Measurements from ENCODE around the gene TBC1D10B. TPM values are rescaled to one million over a fixed set of nuclear protein-coding genes. Genes with fewer than 3 reads are reported as not detected.
"Not testable (repeated sequence)": the region's sequence is repeated elsewhere in the genome, so short reads cannot be mapped to it uniquely, and the experiment has no call there.

The TBC1D10B gene
- total and polyA plus RNA-seq, 4 experiments from 2014 or later: 8.5 to 55.3 (median 31.6) TPM

GRCh38 chr16:30397056-30397455 lies 26.8 kb upstream of the TBC1D10B start:
- no peaks in the 10 kb centered on the region for H3K27me3 Mint-ChIP-seq
- no peaks in the 10 kb centered on the region for H3K9me3 Mint-ChIP-seq
- ChIA-PET CTCF (ENCODE audit: partially characterized antibody) (interaction anchor here (1.3 to 5.9 kb wide), 4 partner anchors 12 to 21 kb away, joined by 5 to 33 read pairs (median 12); partner anchors contain the start of gene SEPTIN1), POLR2A (ENCODE audit: partially characterized antibody) (interaction anchor here (0.7 to 23.0 kb wide), 3 partner anchors 10 to 154 kb away, joined by 3 to 540 read pairs (median 13); partner anchors contain the start of genes SEPTIN1 and ZNF771)
- H3K27ac Mint-ChIP-seq: peak overlapping the region in 6 of 7 donors; percentile 42 to 77 (median 62)
- Histone ChIP-seq H3K36me3 (ENCODE audit: insufficient read depth, low read length) (peaks cover 13% of the 10 kb centered on the region), H3K27me3 (ENCODE audit: insufficient read depth, low read length) (no peaks in the 10 kb centered on the region), H3K4me3 (ENCODE audit: low read length in 2 of 2) (no peak overlapping the region), H3K27ac (ENCODE audit: low read depth, low read length) (no peak overlapping the region), H3K9me3 (ENCODE audit: control insufficient read depth in 1 of 2, low read length in 2 of 2) (no peaks in the 10 kb centered on the region), H3K4me1 (ENCODE audit: insufficient read depth, low read length) (peaks cover 32% of the 10 kb centered on the region)
- intact Hi-C loops (cut with micrococcal nuclease): no loop called here
- no peak for DNase-seq
- H3K4me1 Mint-ChIP-seq: peaks cover 14 to 51% (median 33%) of the 10 kb centered on the region in 4 donors
- peaks cover 5 to 17% of the 10 kb centered on the region in 2 donors for H3K36me3 Mint-ChIP-seq
- H3K4me3 Mint-ChIP-seq: peak overlapping the region; percentile 14 to 92 (median 79)

DNA sequence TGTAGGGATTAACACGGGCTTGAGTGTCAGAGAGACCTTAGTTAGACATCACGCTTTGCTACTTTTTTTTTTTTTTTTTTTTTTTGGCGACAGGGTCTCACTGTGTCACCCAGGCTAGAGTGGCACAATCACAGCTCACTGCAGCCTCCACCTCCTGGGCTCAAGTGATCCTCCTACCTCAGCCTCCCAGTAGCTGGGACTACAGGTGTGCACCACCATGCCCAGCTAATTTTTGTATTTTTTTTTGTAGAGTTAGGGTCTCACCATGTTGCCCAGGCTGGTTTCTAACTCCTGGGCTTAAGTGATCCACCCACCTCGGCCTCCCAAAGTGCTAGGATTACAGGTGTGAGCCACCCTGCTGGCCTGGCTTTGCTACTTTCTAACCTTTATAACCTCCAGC lies 26.3 kb upstream of the TBC1D10B start:
- Mint-ChIP-seq H3K36me3 (peaks cover 5 to 17% of the 10 kb centered on the region in 2 donors), H3K27ac (peak overlapping the region in 4 of 7 donors; percentile 42 to 77 (median 66)), H3K4me1 (peaks cover 14 to 49% (median 31%) of the 10 kb centered on the region in 4 donors), H3K4me3 (peak overlapping the region; percentile 14 to 92 (median 83))
- CTCF ChIA-PET (ENCODE audit: partially characterized antibody): interaction anchor here (1.0 to 5.9 kb wide), 6 partner anchors 8 to 21 kb away, joined by 3 to 33 read pairs (median 8); partner anchors contain the start of genes SEPTIN1 and ZNF771
- H3K27ac ChIP-seq (ENCODE audit: low read depth, low read length); H3K27me3 Mint-ChIP-seq; H3K4me3 ChIP-seq (ENCODE audit: low read length in 2 of 2); intact Hi-C loops (cut with micrococcal nuclease); H3K9me3 ChIP-seq (ENCODE audit: control insufficient read depth in 1 of 2, low read length in 2 of 2); H3K27me3 ChIP-seq (ENCODE audit: insufficient read depth, low read length); H3K9me3 Mint-ChIP-seq; DNase-seq: not testable (repeated sequence)
- Histone ChIP-seq H3K36me3 (ENCODE audit: insufficient read depth, low read length) (peaks cover 13% of the 10 kb centered on the region), H3K4me1 (ENCODE audit: insufficient read depth, low read length) (peaks cover 32% of the 10 kb centered on the region)
- POLR2A ChIA-PET (ENCODE audit: partially characterized antibody): interaction anchor here (0.7 to 23.0 kb wide), 10 partner anchors 8 to 213 kb away, joined by 3 to 540 read pairs (median 11); partner anchors contain the start of genes CD2BP2, CORO1A, DCTPP1 and SEPTIN1

GRCh38 chr16:30395992-30396585 lies 25.8 kb upstream of the TBC1D10B start:
- intact Hi-C loops (cut with micrococcal nuclease): loop anchor here (1.0 to 2.0 kb wide), 3 partner anchors 14 to 41 kb away; partner anchors contain the start of genes CD2BP2 and SEPTIN1
- H3K9me3 Mint-ChIP-seq: no peaks in the 10 kb centered on the region
- no peak for DNase-seq
- H3K4me1 Mint-ChIP-seq: peaks cover 14 to 45% (median 28%) of the 10 kb centered on the region in 4 donors
- H3K4me3 Mint-ChIP-seq: peak overlapping the region; percentile 78 to 96 (median 89)
- Histone ChIP-seq H3K27me3 (ENCODE audit: insufficient read depth, low read length) (no peaks in the 10 kb centered on the region), H3K27ac (ENCODE audit: low read depth, low read length) (peak overlapping the region; percentile 56), H3K4me1 (ENCODE audit: insufficient read depth, low read length) (peaks cover 32% of the 10 kb centered on the region), H3K4me3 (ENCODE audit: low read length in 2 of 2) (peak overlapping the region; percentile 18 to 73), H3K9me3 (ENCODE audit: control insufficient read depth in 1 of 2, low read length in 2 of 2) (no peaks in the 10 kb centered on the region), H3K36me3 (ENCODE audit: insufficient read depth, low read length) (peaks cover 13% of the 10 kb centered on the region)
- H3K36me3 Mint-ChIP-seq: peaks cover 5 to 17% of the 10 kb centered on the region in 2 donors
- H3K27me3 Mint-ChIP-seq: no peaks in the 10 kb centered on the region
- ChIA-PET CTCF (ENCODE audit: partially characterized antibody) (interaction anchor here (1.0 to 5.9 kb wide), 9 partner anchors 9 to 139 kb away, joined by 3 to 33 read pairs (median 5); partner anchors contain the start of genes SEPTIN1, TBC1D10B and ZNF771), POLR2A (ENCODE audit: partially characterized antibody) (interaction anchor here (0.7 to 23.0 kb wide), 11 partner anchors 9 to 213 kb away, joined by 3 to 540 read pairs (median 11); partner anchors contain the start of genes CD2BP2, CORO1A, DCTPP1 and SEPTIN1)
- peak overlapping the region; percentile 43 to 92 (median 79) for H3K27ac Mint-ChIP-seq

DNA sequence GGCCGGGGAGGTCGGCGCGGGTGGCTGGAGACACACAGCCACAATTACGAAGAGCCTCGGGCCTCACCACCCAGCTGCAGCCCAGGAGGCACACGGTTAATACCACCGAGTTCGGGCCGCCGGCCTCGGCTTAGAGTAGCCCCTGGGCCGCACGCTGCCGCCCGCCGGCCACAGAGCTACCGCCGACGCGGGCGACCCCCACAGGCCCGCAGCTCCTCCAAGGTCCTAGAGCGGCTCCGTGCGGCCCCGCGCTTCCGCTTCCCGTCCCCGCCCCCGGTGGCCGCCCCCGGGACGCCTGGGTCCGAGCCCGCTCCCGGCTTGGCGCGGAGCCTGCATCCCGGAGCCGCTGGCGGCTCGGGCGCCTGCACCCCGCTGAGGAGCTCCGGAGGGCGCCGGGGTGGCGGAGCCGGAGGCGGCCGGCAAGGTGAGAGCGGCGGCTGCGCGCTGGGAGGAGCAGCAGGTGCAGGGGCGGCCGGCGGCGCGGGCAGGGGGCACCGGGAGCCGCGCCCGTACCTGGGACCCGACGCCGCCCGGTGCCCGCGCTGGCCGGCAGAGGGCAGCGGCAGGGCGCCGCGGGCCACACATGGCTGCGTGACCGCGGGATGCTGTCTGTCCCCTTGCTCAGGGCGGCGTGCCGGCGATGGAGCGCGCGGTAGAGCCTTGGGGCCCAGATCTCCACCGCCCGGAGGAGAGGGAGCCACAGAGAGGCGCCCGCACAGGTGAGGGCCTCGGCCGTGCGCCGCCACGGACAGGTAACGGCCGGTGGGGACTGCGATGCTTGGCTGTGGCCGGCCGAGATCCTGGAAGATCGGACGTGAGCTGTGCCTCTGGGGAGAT lies 25.1 kb upstream of the TBC1D10B start, which contains the start of gene ZNF48:
Gene ZNF48 (plus strand): TSS at position 266 of the 837 bp plus-strand sequence. CDS start 375 bp downstream, at position 641.
- H3K9me3 ChIP-seq (ENCODE audit: control insufficient read depth in 1 of 2, low read length in 2 of 2): no peaks in the 10 kb centered on the region
- H3K27me3 ChIP-seq (ENCODE audit: insufficient read depth, low read length): no peaks in the 10 kb centered on the region
- H3K27ac ChIP-seq (ENCODE audit: low read depth, low read length): peak within 1 kb of the TSS; percentile 56
- H3K4me1 ChIP-seq (ENCODE audit: insufficient read depth, low read length): peaks cover 32% of the 10 kb centered on the region
- H3K27ac Mint-ChIP-seq: peak within 1 kb of the TSS; percentile 58 to 92 (median 84)
- no peaks in the 10 kb centered on the region for H3K27me3 Mint-ChIP-seq
- CTCF ChIA-PET (ENCODE audit: partially characterized antibody): interaction anchor here (1.0 to 5.9 kb wide), 10 partner anchors 9 to 140 kb away, joined by 3 to 33 read pairs (median 4); partner anchors contain the start of genes SEPTIN1, TBC1D10B and ZNF771
- POLR2A ChIA-PET (ENCODE audit: partially characterized antibody): interaction anchor here (0.8 to 23.0 kb wide), 13 partner anchors 9 to 330 kb away, joined by 3 to 540 read pairs (median 6); partner anchors contain the start of genes ALDOA, CD2BP2, CORO1A and DCTPP1
- peaks cover 15 to 39% (median 26%) of the 10 kb centered on the region in 4 donors for H3K4me1 Mint-ChIP-seq
- peak within 1 kb of the TSS; percentile 18 to 73 for H3K4me3 ChIP-seq (ENCODE audit: low read length in 2 of 2)
- intact Hi-C loops (cut with micrococcal nuclease): loop anchor here (1.0 to 2.0 kb wide), 3 partner anchors 13 to 40 kb away; partner anchors contain the start of genes CD2BP2 and SEPTIN1
- DNase-seq: peak in 4 of 5 donors; percentile 44 to 65 (median 53)
- peaks cover 5 to 16% of the 10 kb centered on the region in 2 donors for H3K36me3 Mint-ChIP-seq
- peak within 1 kb of the TSS; percentile 83 to 96 (median 89) for H3K4me3 Mint-ChIP-seq
- no peaks in the 10 kb centered on the region for H3K9me3 Mint-ChIP-seq
- H3K36me3 ChIP-seq (ENCODE audit: insufficient read depth, low read length): peaks cover 13% of the 10 kb centered on the region

GRCh38 chr16:30394592-30395154 lies 24.4 kb upstream of the TBC1D10B start:
- Histone ChIP-seq H3K27ac (ENCODE audit: low read depth, low read length) (peak overlapping the region; percentile 49), H3K9me3 (ENCODE audit: control insufficient read depth in 1 of 2, low read length in 2 of 2) (no peaks in the 10 kb centered on the region), H3K4me3 (ENCODE audit: low read length in 2 of 2) (peak overlapping the region in 1 of 2 donors; percentile 47), H3K27me3 (ENCODE audit: insufficient read depth, low read length) (no peaks in the 10 kb centered on the region), H3K4me1 (ENCODE audit: insufficient read depth, low read length) (peaks cover 29% of the 10 kb centered on the region), H3K36me3 (ENCODE audit: insufficient read depth, low read length) (peaks cover 13% of the 10 kb centered on the region)
- no peaks in the 10 kb centered on the region for H3K9me3 Mint-ChIP-seq
- no peaks in the 10 kb centered on the region for H3K27me3 Mint-ChIP-seq
- CTCF ChIA-PET (ENCODE audit: partially characterized antibody): interaction anchor here (1.5 to 5.9 kb wide), 4 partner anchors 10 to 23 kb away, joined by 4 to 33 read pairs (median 12); partner anchors contain the start of genes SEPTIN1, TBC1D10B and ZNF771
- peak overlapping the region; percentile 50 to 92 (median 83) for H3K27ac Mint-ChIP-seq
- intact Hi-C loops (cut with micrococcal nuclease): loop anchor here (1.0 to 2.0 kb wide), 3 partner anchors 12 to 39 kb away; partner anchors contain the start of genes CD2BP2 and SEPTIN1
- POLR2A ChIA-PET (ENCODE audit: partially characterized antibody): interaction anchor here (0.8 to 23.0 kb wide), 12 partner anchors 10 to 329 kb away, joined by 3 to 540 read pairs (median 8); partner anchors contain the start of genes ALDOA, CD2BP2, DCTPP1 and SEPTIN1
- H3K36me3 Mint-ChIP-seq: peaks cover 5 to 13% of the 10 kb centered on the region in 2 donors
- no peak for DNase-seq
- H3K4me3 Mint-ChIP-seq: peak overlapping the region; percentile 75 to 87 (median 82)
- H3K4me1 Mint-ChIP-seq: peaks cover 14 to 32% (median 21%) of the 10 kb centered on the region in 4 donors

GRCh38 chr16:30383521-30383920 lies 13.2 kb upstream of the TBC1D10B start:
- Mint-ChIP-seq H3K36me3 (peaks cover 12 to 21% of the 10 kb centered on the region in 2 donors), H3K27me3 (no peaks in the 10 kb centered on the region), H3K27ac (peak overlapping the region; percentile 97 to 100 (median 100)), H3K9me3 (peaks cover 0 to under 1% (median 0%) of the 10 kb centered on the region in 8 donors), H3K4me1 (peaks cover 26 to 61% (median 41%) of the 10 kb centered on the region in 4 donors), H3K4me3 (peak overlapping the region; percentile 82 to 97 (median 91))
- ChIA-PET CTCF (ENCODE audit: partially characterized antibody) (interaction anchor here (0.6 to 3.6 kb wide), 9 partner anchors 11 to 233 kb away, joined by 3 to 33 read pairs (median 5); partner anchors contain the start of genes TBC1D10B and ZNF48), POLR2A (ENCODE audit: partially characterized antibody) (interaction anchor here (0.8 to 11.2 kb wide), 11 partner anchors 15 to 227 kb away, joined by 3 to 540 read pairs (median 16); partner anchors contain the start of genes CD2BP2, CORO1A, DCTPP1 and MYL11)
- no peaks in the 10 kb centered on the region for H3K9me3 ChIP-seq (ENCODE audit: control insufficient read depth in 1 of 2, low read length in 2 of 2)
- H3K27me3 ChIP-seq (ENCODE audit: insufficient read depth, low read length): no peaks in the 10 kb centered on the region
- peaks cover 6% of the 10 kb centered on the region for H3K36me3 ChIP-seq (ENCODE audit: insufficient read depth, low read length)
- intact Hi-C loops (cut with micrococcal nuclease): no loop called here
- H3K4me1 ChIP-seq (ENCODE audit: insufficient read depth, low read length): peaks cover 58% of the 10 kb centered on the region
- no peak for DNase-seq
- peak overlapping the region in 1 of 2 donors; percentile 88 for H3K4me3 ChIP-seq (ENCODE audit: low read length in 2 of 2)
- peak overlapping the region; percentile 86 for H3K27ac ChIP-seq (ENCODE audit: low read depth, low read length)

All from CD4-positive, alpha-beta memory T cell (primary cell).